Measurements from ENCODE around the gene CASP2.

The CASP2 gene

GRCh38 chr7:143341842-143342241 is 53.7 kb downstream of the CASP2 start:
- DNase-seq = no peak

GRCh38 chr7:143343596-143343995 is 55.4 kb downstream of the CASP2 start:
- DNase-seq = no peak

- no peak for DNase-seq
Measured at GRCh38 chr7:143345428-143345900, 57.3 kb downstream of the CASP2 start.

GRCh38 chr7:143346018-143346417 is 57.9 kb downstream of the CASP2 start:
- no peak for DNase-seq

GRCh38 chr7:143347950-143348349 is 59.8 kb downstream of the CASP2 start:
- no peak for DNase-seq

GRCh38 chr7:143351060-143351459 is 62.9 kb downstream of the CASP2 start:
- no peak for DNase-seq

- no peak for DNase-seq
Measured at GRCh38 chr7:143351574-143351973, 63.4 kb downstream of the CASP2 start.

- DNase-seq = no peak
Measured at GRCh38 chr7:143352531-143353002, 64.4 kb downstream of the CASP2 start.

- DNase-seq = no peak
Measured at GRCh38 chr7:143354376-143354775, 66.2 kb downstream of the CASP2 start.

GRCh38 chr7:143354965-143355364 is 66.8 kb downstream of the CASP2 start:
- DNase-seq = no peak

- no peak for DNase-seq
Measured at GRCh38 chr7:143355450-143356385, 67.6 kb downstream of the CASP2 start.

- no peak for DNase-seq
Measured at GRCh38 chr7:143356414-143357050, 68.4 kb downstream of the CASP2 start.

Data from NCI-H1048 (cell line).